ENCODE results near the gene ATG4A.

- TF ChIP-seq MYC (IDR thresholded peaks at IDR 0.05; ENCODE audit: low read depth, low read length): no peak
- TF ChIP-seq POLR2A (IDR thresholded peaks at IDR 0.05; ENCODE audit: extremely low read depth, insufficient read length): no peak
Observed at GRCh38 chrX:108165383-108166111, 74.0 kb downstream of the ATG4A start.

All from NB4 (cell line).